OCI-LY3 (cell line): Measurements from ENCODE around the gene GSG1L.

Experiments used
- EZH2phosphoT487 ChIP-seq: fragments of 200-600 bp; shearing (Covaris generic); IDR thresholded peaks from 2 replicates; pipeline ENCODE4 v1.6.1; 2018; ENCODE audit warnings: antibody characterized with exemption, mixed run types, low read depth
- TF ChIP-seq, protein P1 (sequence below): fragments of 200-600, 300-600 bp; sonication (generic); IDR thresholded peaks from 2 replicates; pipeline ENCODE4 v1.5.1; 2014; ENCODE audit warnings: antibody characterized with exemption, low read length, low read depth

DNA sequence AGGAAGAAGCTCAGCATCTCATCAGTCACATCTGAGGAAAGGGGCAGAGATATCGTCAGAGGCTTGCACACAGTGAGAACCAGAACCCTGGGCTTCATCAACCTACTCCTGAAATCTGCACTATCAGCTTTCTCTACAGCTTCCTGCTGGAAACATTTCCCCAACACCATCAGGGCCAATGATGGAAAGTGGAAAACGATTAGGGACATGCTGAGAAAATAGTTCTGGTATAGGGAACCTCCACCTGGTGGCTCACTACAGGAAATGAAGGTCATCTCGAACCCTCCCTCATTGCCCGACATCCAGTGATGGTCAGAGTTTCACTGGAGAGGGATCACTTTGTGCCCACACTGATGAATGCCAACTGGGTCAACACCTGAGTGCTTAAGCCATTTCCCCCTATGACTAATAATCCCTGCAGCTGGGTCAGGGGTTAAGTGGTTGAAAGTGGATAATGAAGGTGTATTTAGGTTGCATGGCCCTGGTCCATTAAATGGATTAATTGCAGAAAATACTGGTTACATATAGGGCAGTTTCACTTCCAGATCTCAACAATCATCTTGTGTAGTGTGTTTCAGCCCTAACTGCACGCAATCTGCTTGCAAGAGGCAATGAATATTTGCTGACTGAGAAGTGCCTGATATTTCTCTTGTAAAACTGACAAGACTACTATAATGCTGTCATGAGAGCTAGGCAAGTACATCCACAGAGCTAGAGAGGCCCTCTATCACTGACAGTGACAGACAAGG lies 43.1 kb upstream of the GSG1L start:
- TF ChIP-seq, protein P1, sequence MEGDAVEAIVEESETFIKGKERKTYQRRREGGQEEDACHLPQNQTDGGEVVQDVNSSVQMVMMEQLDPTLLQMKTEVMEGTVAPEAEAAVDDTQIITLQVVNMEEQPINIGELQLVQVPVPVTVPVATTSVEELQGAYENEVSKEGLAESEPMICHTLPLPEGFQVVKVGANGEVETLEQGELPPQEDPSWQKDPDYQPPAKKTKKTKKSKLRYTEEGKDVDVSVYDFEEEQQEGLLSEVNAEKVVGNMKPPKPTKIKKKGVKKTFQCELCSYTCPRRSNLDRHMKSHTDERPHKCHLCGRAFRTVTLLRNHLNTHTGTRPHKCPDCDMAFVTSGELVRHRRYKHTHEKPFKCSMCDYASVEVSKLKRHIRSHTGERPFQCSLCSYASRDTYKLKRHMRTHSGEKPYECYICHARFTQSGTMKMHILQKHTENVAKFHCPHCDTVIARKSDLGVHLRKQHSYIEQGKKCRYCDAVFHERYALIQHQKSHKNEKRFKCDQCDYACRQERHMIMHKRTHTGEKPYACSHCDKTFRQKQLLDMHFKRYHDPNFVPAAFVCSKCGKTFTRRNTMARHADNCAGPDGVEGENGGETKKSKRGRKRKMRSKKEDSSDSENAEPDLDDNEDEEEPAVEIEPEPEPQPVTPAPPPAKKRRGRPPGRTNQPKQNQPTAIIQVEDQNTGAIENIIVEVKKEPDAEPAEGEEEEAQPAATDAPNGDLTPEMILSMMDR: no peak
- no peak for TF ChIP-seq EZH2phosphoT487
